Esophagus muscularis mucosa (tissue), 4 donors: ENCODE data around the gene ZCCHC17. TPM values are rescaled to one million over a fixed set of nuclear protein-coding genes. Genes with fewer than 3 reads are reported as not detected.

ENCODE experiments used
- DNase-seq: peaks from one replicate; pipeline ENCODE4 v3.0.0-alpha.2; 2017; ENCODE audit errors: extremely low spot score
- H3K27ac ChIP-seq, 4 donors: fragments of 200-600 bp; sonication (generic); replicated peaks in 1 of 4; 1 replicate in 3 of 4; 2 replicates in 1 of 4; pipeline ENCODE4 v1.5.1; 2016 to 2019; ENCODE audit warnings: mild to moderate bottlenecking in 1 of 4
- H3K27me3 ChIP-seq, 4 donors: fragments of 200-600 bp; sonication (generic); one replicate each; pipeline versions ENCODE4 v1.5.1 to v1.6.0; 2016 to 2019
- H3K36me3 ChIP-seq, 4 donors: fragments of 200-600 bp; sonication (generic); one replicate each; pipeline ENCODE4 v1.5.1; 2016 to 2019
- H3K4me1 ChIP-seq, 4 donors: fragments of 200-600 bp; sonication (generic); one replicate each; pipeline ENCODE4 v1.5.1; 2016 to 2019
- H3K4me3 ChIP-seq, 4 donors: fragments of 200-600 bp; sonication (generic); 1 replicate in 2 of 4; 2 replicates in 2 of 4; pipeline ENCODE4 v1.5.1; 2016 to 2019; ENCODE audit warnings: mild to moderate bottlenecking in 4 of 4, moderate library complexity in 1 of 4
- H3K9me3 ChIP-seq, 4 donors: fragments of 200-600 bp; sonication (generic); 1 replicate in 3 of 4; 2 replicates in 1 of 4; pipeline ENCODE4 v1.5.1; 2016 to 2019
- EP300 ChIP-seq: sonication (generic); formaldehyde crosslinking; IDR thresholded peaks from one replicate; pipeline ENCODE4 v1.6.1; 2017; ENCODE audit warnings: antibody characterized with exemption
- POLR2A ChIP-seq: fragments of 450-650 bp; IDR thresholded peaks from one replicate; pipeline ENCODE4 v1.6.1; 2017; ENCODE audit warnings: antibody characterized with exemption, moderate library complexity, mild to moderate bottlenecking, low read depth
- POLR2AphosphoS5 ChIP-seq, 2 donors: sonication (generic); formaldehyde crosslinking; IDR thresholded peaks; one replicate each; pipeline ENCODE4 v1.6.1; 2017; ENCODE audit warnings: antibody characterized with exemption in 2 of 2
- WGBS: methylation state at CpG from one replicate; pipeline ENCODE4 v1.1.5; 2018; 5-methylcytosine and 5-hydroxymethylcytosine counted together
- intact Hi-C: fragments of 100-400 bp; cut with DNase I; formaldehyde crosslinking; loops from one replicate; pipeline ENCODE4 v1.15.1; 2023
- total RNA-seq, 4 donors: library from RNA; depleted of rRNA; stranded (reverse); fragments of >200 nt; gene quantifications; one replicate each; pipeline versions ENCODE4 v1.1.0 to v1.2.1, GENCODE V29; 2016
- TF ChIP-seq, protein P1 (sequence below), 3 experiments: fragments of 200-600 bp in 2 of 3; fragments of 450-650 bp in 1 of 3; sonication (generic) in 2 of 3; IDR thresholded peaks; one replicate each; pipeline ENCODE4 v1.5.1; 2017 to 2019; ENCODE audit warnings: antibody characterized with exemption in 3 of 3, mild to moderate bottlenecking in 2 of 3, moderate library complexity in 1 of 3

The ZCCHC17 gene
- total RNA-seq, 4 donors from 2014 or later = 20.9 to 29.6 (median 26.1) TPM

GRCh38 chr1:31289021-31289420 is 7.8 kb upstream of the ZCCHC17 start:
- H3K4me1 ChIP-seq = peaks cover 0 to 6% (median 0%) of the 10 kb centered on the region in 4 donors
- H3K36me3 ChIP-seq = peaks cover 36 to 94% (median 85%) of the 10 kb centered on the region in 4 donors
- TF ChIP-seq EP300 (no peak), POLR2AphosphoS5 (IDR thresholded peaks at IDR 0.05) (no peak), POLR2A (no peak)
- TF ChIP-seq, protein P1, sequence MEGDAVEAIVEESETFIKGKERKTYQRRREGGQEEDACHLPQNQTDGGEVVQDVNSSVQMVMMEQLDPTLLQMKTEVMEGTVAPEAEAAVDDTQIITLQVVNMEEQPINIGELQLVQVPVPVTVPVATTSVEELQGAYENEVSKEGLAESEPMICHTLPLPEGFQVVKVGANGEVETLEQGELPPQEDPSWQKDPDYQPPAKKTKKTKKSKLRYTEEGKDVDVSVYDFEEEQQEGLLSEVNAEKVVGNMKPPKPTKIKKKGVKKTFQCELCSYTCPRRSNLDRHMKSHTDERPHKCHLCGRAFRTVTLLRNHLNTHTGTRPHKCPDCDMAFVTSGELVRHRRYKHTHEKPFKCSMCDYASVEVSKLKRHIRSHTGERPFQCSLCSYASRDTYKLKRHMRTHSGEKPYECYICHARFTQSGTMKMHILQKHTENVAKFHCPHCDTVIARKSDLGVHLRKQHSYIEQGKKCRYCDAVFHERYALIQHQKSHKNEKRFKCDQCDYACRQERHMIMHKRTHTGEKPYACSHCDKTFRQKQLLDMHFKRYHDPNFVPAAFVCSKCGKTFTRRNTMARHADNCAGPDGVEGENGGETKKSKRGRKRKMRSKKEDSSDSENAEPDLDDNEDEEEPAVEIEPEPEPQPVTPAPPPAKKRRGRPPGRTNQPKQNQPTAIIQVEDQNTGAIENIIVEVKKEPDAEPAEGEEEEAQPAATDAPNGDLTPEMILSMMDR (IDR thresholded peaks at IDR 0.05) = no peak
- intact Hi-C loops = no loop called here
- 77% methylated on average over 4 of the region's 4 CpGs for WGBS
- no peaks in the 10 kb centered on the region for H3K27me3 ChIP-seq
- no peak overlapping the region for H3K4me3 ChIP-seq
- no peak for DNase-seq
- no peak overlapping the region for H3K27ac ChIP-seq
- no peaks in the 10 kb centered on the region for H3K9me3 ChIP-seq

GRCh38 chr1:31295874-31296485 is 852 bp upstream of the ZCCHC17 start:
- TF ChIP-seq EP300 (no peak), POLR2A (no peak), POLR2AphosphoS5 (IDR thresholded peaks at IDR 0.05) (no peak)
- TF ChIP-seq, protein P1 (IDR thresholded peaks at IDR 0.05) = no peak
- 18% methylated on average over 17 of the region's 17 CpGs for WGBS

GRCh38 chr1:31297277-31298247 is 730 bp downstream of the ZCCHC17 start:
- Histone ChIP-seq H3K4me1 (peaks cover 21 to 51% (median 31%) of the 10 kb centered on the region in 4 donors), H3K4me3 (peak overlapping the region; percentile 69 to 92 (median 82)), H3K27ac (peak overlapping the region; percentile 87 to 91 (median 90)), H3K9me3 (no peaks in the 10 kb centered on the region), H3K27me3 (no peaks in the 10 kb centered on the region), H3K36me3 (peaks cover 10 to 12% (median 11%) of the 10 kb centered on the region in 4 donors)
- no peak for DNase-seq
- intact Hi-C loops = loop anchor here (10.0 kb wide), 1 partner anchor 133 kb away; no protein-coding TSS in a partner anchor
- WGBS = 3% methylated on average over 22 of the region's 23 CpGs
- no peak for TF ChIP-seq POLR2AphosphoS5 (IDR thresholded peaks at IDR 0.05)
- TF ChIP-seq POLR2A = no peak
- TF ChIP-seq EP300 = no peak
- TF ChIP-seq, protein P1 (IDR thresholded peaks at IDR 0.05) = no peak

More at GRCh38 chr1:31295874-31296485, 852 bp upstream of the ZCCHC17 start:
- intact Hi-C loops = loop anchor here (10.0 kb wide), 1 partner anchor 131 kb away; no protein-coding TSS in a partner anchor
- peaks cover 21 to 51% (median 31%) of the 10 kb centered on the region in 4 donors for H3K4me1 ChIP-seq
- peak overlapping the region; percentile 87 to 92 (median 90) for H3K27ac ChIP-seq
- DNase-seq = no peak
- no peaks in the 10 kb centered on the region for H3K27me3 ChIP-seq
- peak overlapping the region; percentile 69 to 92 (median 82) for H3K4me3 ChIP-seq
- H3K36me3 ChIP-seq = peaks cover 24 to 27% (median 26%) of the 10 kb centered on the region in 4 donors
- no peaks in the 10 kb centered on the region for H3K9me3 ChIP-seq

DNA sequence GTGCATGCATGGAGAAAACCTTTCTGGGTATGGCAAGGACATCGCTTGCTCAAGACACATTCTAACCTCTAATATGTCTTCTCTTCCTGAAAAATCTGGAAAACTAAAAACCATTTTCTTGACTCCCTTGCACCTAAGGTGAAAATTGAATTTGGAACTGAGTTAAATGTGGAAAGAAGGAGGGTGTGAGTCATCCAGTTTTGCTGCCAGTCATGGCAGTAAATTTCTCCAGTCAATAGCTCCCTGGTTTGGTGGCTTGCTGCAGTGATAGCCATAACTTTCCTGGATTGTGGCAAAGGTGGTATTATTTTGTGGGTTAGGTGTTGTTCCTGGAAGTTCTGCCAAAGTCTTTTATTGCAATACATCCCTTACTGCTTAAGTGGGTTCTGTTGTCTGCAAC is 2.5 kb downstream of the ZCCHC17 start:
- no peak for DNase-seq
- 87% methylated on average over 1 of the region's 1 CpG for WGBS
- TF ChIP-seq, protein P1 (IDR thresholded peaks at IDR 0.05) = no peak
- TF ChIP-seq EP300 = no peak
- peaks cover 0 to 6% (median under 1%) of the 10 kb centered on the region in 4 donors for H3K36me3 ChIP-seq
- H3K27ac ChIP-seq = no peak overlapping the region
- H3K4me1 ChIP-seq = peaks cover 21 to 42% (median 31%) of the 10 kb centered on the region in 4 donors
- H3K27me3 ChIP-seq = no peaks in the 10 kb centered on the region
- intact Hi-C loops = loop anchor here (10.0 kb wide), 1 partner anchor 135 kb away; no protein-coding TSS in a partner anchor
- no peak overlapping the region for H3K4me3 ChIP-seq
- no peaks in the 10 kb centered on the region for H3K9me3 ChIP-seq
